CD4-positive, alpha-beta T cell treated with Interferon alpha-2 for 1 hour (primary cell): ENCODE data around the gene VPS9D1.

Experiments
- DNase-seq, 2 donors: peaks; one replicate each; pipeline ENCODE4 v3.0.0-alpha.2; 2020 to 2022

VPS9D1 gene

DNA sequence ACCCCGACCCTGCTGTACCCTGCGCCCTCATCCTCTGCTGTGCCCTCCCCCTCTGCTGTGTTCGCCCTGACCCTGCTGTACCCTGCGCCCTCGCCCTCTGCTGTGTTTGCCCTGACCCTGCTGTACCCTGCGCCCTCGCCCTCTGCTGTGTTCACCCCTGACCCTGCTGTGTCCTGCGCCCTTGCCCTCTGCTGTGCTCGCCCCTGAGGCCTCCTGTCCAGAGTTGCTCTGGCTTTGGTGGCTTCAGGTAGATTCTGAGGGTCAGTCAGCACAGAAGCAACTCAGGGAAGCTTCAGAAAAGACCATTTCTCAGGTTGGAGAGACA is 12.2 kb upstream of the VPS9D1 start:
- DNase-seq = no peak

DNA sequence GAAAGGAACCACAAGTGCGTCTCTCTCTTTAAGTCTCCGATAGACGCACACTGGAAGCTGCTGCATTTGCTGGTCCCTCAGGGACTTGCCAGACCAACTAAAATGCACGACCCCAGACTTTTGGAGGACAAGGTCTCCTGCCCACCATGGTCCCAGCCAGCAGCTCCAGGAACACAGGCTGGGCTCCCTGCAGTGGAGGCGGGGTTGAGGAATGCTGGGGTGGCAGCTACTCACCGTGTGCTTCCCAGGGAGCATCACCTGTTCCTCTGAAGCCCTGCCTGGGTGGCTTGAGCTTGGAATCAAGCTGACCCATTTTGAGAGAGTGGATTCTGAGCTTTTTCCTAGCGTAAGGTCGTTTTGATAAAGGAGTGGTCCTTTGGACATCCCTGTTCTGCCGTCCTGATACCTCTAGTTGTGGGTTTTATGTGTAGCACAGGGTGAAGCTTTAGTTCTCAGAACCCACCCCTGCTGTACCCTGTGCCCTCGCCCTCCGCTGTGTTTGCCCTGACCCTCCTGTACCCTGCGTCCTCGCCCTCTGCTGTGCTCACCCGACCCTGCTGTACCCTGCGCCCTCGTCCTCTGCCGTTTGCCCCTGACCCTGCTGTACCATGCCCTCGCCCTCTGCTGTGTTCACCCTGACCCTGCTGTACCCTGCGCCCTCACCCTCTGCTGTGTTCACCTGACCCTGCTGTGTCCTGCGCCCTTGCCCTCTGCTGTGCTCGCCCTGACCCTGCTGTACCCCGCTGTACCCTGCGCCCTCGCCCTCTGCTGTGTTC is 11.6 kb upstream of the VPS9D1 start:
- no peak for DNase-seq

DNA sequence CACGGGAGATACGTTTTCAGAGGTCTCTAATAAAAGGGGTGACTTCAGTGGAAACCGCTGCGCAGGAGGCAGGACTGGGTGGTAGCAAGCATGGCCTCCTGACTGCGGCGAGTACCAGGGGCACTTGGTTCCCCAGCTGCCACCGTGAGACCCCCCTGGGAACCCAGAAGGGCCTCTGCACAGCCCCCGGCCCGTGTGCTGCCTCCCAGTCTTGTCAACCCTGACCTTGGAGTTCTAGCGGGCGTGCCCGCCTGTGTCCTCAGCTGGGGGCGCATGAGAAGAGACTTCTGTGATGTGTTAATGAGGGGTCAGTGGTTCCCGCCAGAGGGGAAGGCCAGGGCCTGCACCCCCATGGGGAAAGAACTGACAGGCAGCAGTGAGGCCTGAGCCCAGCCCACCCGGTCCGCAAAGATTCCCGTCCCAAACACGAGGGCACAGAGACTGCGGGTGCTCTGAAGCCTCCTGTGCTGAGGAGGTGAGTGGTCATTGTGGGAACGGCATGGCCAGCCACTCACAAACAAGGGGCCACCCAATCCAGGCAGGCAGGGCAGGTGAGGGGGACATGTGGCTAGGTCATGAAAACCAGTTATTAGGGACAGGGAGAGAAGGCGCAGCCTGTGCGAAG is 10.0 kb upstream of the VPS9D1 start:
- no peak for DNase-seq

DNA sequence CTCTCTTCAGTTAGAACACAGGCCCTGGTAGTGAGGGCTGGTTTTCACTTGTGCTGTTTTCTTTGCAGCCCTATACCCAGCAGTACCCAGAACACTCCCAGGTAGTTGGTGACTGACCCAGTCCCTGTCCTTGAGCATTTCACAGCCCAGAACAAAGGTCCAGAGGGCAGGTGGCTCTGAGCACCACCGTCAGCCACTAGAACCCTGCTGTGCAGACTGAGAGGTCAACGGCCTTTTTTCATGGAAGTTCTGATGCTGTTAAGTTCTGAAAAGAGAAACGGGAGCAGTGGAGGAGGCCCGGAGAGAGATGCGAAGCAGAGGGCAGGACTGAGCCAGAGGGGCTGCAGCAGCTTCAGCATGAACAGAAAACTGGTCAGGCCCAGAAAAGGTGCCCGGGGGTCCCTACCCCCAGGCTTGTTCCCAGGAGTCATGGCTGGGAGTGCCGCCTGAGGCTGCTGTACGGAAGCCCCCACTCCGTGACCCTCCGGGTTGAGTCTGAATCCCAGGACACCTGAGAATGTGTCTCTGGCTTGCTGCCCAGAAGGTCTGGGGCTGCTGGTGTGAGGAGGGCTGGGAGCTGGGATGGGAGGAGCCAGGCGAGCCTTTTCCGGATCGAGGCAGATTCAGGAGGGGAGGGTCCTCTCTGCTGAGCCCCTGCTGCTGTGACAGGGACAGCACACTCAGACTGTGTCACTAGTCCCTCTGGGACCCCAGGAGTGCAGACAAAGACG is 9.3 kb upstream of the VPS9D1 start:
- DNase-seq = no peak

DNA sequence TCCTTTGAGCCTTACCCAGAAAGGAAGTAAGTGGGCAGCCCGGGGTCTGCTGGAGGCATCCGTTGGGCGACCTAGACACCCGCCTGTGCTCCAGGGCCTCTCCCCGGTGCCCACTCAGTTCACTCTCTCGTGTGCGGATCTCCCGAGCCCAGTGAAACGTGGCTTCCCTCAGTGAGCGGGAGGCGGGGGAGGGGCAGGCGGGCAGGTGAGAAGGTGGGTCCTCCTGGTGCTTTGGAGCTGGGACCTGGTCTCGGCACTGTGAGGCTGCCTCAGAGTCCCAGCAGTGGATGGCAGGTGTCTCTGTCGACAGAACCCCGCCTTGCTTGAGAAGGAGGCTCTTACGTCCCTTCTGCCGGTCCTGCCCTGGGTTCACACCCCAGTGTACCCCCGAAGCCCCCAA is 8.6 kb upstream of the VPS9D1 start:
- no peak for DNase-seq

DNA sequence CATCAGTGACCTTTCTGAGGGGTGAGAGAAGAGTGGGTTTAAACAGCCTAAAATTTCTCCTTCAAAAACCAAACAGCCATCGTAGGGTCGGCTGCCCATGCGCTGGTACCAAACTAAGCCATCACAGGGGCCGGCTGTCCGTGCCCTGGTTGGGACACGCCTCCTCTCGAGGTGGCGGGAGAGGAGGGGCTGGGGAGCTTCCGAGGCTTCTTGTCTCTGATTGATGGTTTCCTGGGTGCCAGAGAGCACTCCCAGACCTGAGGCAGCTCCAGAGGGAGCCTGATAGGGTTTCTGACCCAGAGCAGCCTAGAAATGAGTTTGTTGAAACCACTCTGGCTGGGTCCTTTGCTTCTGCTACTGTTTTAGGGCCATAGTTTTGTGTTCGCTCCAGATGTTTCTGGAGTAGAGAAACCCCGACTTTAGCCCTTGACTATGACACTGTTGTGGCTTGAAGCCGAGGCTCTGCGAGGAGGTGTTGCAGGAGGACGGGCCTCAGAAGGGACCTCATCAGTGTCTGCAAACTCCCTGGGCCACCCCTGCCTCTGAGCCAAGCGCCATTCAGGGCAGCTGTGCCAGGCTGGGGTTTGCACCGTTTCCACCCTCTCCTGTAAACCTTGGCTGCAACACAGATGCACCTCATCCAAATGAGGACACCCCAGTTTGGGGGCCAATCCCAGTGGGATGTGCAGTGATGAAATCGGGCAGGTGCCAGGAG is 6.9 kb upstream of the VPS9D1 start:
- no peak for DNase-seq

DNA sequence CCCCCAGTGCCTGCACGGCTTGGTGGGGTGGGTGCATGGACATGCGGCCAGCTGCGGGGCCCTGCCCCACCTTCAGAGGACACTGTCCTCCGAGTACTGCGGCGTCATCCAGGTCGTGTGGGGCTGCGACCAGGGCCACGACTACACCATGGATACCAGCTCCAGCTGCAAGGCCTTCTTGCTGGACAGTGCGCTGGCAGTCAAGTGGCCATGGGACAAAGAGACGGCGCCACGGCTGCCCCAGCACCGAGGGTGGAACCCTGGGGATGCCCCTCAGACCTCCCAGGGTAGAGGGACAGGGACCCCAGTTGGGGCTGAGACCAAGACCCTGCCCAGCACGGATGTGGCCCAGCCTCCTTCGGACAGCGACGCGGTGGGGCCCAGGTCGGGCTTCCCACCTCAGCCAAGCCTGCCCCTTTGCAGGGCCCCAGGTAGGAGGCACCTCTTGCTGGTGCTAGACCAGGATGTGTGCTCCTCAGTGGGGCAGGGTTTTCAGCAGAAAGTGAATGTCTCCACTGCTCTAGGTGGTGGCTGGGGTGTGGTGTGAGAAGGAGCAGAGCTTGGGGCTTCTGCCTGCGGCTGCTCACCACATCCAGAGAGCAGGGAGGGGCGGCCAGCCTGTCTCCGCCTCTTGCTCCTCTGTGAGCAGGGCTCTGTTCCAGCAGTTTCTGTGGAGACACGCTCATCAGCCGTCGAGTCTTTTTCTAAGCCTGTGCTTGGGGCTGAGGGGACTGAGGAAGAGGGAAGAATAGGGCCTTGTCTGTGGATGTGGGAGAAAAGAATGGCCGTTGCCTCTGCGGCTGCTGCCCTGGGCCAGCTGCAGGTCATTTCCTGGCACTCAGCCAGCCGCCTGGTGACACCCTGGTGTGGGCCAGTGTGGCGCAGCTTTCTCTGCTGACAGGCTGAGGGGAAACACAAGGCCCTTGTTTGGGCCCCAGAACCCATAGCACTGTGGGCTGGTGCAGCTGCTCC is 2.9 kb upstream of the VPS9D1 start:
- DNase-seq = peak; percentile 80 to 88

DNA sequence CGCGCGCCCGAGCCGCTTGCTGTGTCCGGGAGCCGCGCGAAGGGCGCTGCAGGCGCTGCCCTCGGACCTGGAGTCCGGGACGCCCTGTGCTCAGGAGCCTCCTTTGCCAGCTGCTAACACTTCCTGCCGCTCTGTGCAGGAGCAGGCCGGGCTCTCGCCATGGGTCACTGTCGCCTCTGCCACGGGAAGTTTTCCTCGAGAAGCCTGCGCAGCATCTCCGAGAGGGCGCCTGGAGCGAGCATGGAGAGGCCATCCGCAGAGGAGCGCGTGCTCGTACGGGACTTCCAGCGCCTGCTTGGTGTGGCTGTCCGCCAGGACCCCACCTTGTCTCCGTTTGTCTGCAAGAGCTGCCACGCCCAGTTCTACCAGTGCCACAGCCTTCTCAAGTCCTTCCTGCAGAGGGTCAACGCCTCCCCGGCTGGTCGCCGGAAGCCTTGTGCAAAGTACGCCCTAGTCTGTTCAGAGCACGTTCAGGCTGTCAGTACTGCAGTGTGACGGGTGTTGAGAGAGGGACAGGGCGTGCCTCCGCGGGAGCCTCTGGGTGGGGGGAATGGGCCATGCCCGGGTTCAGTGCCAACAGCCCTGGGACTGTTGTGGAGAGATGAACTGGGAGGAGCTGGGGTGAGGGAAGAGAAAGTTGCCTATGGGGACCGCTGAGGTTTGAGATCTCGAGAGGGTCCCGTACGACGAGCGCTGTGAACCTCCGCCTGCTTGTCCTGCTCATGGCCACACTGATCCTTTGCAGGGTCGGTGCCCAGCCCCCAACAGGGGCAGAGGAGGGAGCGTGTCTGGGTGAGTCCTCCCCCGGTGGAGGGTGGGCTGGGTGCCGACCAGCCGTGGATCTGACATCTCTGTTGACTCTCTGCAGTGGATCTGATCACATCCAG is 1.9 kb upstream of the VPS9D1 start:
- DNase-seq = peak; percentile 80 to 83

DNA sequence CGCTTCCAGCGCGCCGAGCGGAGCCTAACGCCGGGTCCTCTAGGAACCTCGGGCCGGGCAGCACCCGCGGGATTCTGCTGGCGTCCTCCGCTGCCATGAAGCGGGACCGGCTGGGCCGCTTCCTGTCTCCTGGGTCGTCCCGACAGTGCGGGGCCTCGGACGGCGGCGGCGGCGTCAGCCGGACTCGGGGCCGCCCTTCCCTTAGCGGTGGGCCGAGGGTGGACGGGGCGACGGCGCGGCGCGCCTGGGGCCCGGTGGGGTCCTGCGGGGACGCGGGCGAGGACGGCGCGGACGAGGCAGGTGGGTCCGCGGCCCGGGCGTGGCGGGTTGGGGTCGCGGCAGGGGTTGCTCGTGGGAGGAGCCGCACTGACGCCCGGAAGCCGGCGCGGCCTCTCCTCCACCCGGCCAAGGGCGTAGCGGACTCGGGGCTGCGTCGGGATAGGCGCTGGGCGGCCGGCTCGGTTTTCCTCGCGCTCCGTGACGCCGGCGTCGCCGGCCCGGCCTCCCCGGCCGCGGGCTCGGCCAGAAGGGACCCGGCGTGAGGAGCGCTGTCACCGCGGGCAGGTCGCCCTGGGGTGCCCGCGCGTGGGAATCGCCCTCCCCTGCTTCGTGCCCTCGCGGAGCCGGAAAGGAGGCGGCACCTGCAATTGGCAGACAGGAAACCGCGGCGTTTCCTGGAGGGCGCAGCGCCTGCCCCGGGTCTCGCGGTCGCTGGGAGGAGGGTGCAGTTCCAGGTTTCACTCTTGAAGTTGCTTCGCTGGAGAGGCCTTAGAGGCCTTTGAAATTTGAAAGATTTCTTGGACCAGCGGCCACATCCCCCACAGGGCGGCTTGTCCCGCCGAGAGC is 1.1 kb upstream of the VPS9D1 start:
- peak; percentile 89 to 93 for DNase-seq

DNA sequence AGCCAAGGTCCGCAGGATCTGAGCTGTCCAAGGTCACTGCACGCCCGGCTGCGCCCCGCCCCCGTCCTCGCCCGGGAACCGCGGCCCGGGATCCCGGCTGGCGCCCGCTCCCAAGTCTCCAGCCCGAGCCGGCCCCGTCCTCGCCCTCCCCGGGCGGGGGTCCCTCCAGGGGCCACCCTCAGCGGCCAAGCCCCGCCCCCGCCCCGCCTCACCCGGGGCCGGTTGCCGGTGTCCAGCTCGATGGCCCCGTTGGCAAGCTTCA is 216 bp downstream of the VPS9D1 start:
- no peak for DNase-seq

DNA sequence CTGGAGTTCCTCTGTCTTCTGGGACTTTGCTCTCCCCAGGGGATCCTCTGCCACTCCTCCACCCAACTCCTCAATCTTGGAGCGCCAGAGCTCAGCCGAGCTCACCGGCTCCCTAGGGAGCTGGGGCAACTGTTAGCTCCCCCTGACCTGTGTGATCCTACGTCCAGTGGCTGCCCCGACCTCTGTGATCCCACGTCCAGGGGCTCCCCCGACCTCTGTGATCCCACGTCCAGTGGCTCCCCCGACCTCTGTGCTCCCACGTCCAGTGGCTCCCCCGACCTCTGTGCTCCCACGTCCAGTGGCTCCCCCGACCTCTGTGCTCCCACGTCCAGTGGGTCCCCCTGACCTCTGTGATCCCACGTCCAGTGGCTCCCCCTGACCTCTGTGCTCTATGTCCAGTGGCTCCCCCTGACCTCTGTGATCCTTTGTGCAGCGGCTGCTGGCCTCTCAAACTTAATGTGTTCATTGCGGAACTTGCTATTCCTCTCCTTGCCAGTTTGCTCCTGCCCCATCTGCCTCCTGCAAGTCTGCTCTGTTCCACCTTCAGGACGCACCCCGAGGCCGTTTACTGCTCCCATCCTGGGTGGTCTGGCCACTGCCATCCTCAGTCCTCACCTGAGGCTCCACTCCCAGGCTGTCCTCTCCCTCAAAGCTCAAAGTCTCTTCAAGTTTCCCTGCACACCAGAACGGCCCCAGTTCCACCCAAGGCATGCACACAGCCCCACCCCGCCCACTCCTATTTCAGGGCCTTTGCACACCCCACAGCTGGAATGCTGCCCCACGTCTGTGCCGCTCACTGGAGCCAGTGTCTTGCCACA is 2.8 kb downstream of the VPS9D1 start:
- no peak for DNase-seq

DNA sequence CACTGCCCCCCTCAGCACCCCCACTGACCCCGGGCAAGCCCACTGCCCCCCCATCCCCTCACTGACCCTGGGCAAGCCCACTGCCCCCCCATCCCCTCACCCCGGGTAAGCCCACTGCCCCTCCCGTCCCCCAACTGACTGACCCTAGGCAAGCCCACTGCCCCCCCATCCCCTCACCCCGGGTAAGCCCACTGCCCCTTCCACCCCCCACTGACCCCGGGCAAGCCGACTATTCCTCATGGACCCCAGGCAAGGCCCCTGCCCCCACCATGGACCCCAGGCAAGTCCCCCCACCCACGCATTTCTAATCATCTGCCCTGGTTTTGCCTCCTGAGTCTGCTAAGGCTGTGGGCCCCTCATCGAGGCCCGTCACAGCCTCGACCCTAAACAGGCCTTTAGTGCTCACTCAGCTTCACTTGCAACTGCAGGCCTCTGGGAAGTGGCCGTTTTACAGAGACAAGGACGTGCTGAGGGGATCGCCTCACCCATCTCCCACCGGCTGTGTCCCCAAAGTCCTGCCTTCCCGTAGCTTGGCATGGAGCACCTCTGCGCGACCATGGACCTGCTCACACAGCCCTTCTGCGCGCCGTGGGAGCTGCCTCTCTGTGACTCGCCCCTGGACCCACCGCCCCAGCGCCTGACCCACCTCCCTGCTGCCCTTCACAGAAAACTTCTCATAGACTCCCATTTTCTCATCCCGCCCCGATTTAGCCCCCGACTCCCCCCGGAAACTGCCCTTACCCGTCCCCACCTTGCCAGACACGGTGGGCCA is 3.6 kb downstream of the VPS9D1 start:
- DNase-seq = no peak

DNA sequence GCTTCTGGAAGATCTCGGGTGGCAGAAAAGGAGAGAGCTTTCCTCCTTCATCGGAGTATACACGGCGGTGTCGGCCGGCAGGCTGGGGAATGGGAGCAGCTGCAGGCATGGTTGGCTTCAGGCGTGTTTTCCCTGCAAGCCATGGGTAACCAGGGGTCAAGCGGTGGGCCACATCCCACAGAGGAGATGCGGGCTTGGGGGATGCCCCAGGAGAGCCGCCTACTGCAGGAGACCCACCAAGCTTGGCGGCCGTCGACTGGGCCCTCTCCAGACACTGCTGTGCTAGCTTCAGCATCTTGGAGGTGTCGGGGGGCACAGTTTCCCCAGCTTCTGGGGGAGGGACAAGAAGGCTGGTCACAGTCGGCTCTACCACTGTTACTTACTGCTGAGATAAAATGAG is 4.2 kb downstream of the VPS9D1 start:
- no peak for DNase-seq

DNA sequence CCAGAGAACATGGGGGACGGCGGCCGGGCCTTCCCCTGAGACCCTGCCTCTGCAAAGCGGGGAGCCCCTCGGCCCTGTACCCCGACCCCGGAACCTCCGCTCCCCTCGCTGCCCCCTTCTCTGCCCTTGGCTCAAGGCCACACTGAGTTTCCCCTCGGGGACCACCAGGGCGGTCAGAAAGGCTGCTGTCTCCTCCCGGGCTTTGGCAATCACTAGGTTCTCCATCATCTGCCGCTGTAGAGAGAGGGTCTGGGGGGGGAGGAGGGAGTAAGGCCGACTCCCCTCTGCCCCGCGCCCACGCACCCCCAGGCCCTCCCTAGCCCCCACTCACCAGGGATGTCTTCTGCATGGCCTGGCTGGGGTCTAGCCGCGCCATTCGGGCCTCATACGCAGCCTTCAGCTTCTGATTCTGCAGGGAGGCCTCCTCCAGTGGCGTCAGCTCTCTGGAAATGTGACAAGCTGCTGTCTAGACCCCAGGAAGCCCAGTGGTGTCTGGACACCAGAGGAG is 8.4 kb downstream of the VPS9D1 start:
- no peak for DNase-seq

DNA sequence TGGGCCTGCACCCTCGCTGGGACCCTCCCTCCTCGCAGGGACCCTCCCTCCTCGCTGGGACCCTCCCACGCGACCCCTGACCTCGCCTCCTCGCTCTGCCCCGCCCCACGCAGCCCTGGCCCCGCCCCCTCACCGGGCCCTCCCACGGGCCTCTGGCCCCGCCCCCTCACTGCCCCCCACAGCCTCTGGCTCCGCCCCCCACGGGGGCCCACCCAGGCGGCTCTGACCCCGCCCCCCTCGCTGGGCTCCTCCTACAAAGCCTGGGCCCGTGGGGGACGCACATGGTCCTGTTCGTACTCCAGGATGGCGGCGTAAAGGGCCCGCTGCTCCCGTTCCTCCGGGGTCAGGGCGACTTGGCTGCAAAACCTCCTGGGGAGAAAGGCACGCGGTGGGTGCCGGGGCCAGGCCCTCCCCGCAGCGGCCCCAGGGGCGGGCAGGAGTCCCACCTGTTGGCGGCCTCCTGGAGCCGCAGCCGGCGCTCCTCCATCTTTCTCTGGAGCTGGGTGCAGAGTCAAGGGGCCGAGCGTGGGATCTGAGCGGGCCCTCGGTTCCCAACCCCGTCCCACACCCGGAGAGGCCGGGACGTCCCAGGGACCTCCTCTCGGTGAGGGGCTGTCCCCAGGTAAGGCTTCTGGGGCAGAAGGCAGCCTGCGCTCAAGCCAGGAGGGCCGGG is 9.0 kb downstream of the VPS9D1 start:
- peak; percentile 70 to 74 for DNase-seq

DNA sequence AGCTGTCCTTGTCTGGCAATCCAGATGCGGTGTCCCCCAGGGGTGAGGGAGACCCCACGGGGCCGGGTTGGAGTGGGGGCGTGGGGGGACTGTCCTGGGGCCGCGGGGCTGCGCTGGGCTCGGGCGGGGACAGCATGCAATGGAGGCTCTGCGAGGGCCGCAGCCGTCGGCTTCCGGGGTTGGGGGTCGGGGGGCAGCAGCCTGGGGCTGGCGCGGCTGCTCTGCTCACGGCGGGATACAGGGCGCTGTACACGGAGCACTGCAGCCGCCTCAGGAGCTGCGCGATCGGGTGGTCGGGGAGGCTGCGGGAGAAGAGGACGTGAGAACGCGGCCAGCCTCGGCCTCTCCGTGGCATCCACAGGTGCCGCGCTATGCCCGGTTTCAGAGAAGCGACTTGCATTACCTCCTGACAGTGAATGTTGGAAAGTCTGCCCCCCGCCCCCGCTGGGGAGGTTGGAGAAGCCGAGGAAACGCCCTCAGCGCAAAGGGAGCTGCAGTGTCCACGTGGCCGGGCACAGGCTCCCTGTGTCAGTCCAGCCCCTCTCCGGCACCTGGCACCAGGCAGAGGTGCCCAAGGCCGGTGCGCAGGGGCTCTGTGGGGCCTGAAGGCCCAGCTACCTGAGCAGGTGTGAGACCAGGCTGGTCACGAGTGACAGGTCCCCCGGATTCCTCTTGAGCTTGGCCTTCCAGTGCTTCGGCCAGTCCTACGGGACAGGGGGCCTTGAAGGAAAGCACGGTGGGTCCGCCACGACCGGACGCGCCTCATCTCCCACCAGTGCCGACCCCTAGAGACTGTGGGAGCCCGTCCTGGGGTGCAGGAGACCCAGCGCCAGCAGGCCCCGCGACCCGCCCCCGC is 9.8 kb downstream of the VPS9D1 start:
- no peak for DNase-seq
